Thyroid gland (tissue), 4 donors: Measurements from ENCODE around the gene ST3GAL4.

Source experiments
- CTCF ChIP-seq, 6 experiments: fragments of 200-600 bp in 3 of 6; fragments of 450-650 bp in 3 of 6; sonication (generic) in 3 of 6; IDR thresholded peaks; one replicate each; pipeline ENCODE4 v1.5.1; 2016 to 2019; ENCODE audit warnings: antibody characterized with exemption in 6 of 6, mild to moderate bottlenecking in 2 of 6, inconsistent platforms in 1 of 6, moderate library complexity in 1 of 6
- POLR2A ChIP-seq, 2 donors: fragments of 450-650 bp; IDR thresholded peaks; one replicate each; pipeline ENCODE4 v1.6.1; 2017; ENCODE audit warnings: antibody characterized with exemption in 2 of 2, mild to moderate bottlenecking in 2 of 2, moderate library complexity in 1 of 2

DNA sequence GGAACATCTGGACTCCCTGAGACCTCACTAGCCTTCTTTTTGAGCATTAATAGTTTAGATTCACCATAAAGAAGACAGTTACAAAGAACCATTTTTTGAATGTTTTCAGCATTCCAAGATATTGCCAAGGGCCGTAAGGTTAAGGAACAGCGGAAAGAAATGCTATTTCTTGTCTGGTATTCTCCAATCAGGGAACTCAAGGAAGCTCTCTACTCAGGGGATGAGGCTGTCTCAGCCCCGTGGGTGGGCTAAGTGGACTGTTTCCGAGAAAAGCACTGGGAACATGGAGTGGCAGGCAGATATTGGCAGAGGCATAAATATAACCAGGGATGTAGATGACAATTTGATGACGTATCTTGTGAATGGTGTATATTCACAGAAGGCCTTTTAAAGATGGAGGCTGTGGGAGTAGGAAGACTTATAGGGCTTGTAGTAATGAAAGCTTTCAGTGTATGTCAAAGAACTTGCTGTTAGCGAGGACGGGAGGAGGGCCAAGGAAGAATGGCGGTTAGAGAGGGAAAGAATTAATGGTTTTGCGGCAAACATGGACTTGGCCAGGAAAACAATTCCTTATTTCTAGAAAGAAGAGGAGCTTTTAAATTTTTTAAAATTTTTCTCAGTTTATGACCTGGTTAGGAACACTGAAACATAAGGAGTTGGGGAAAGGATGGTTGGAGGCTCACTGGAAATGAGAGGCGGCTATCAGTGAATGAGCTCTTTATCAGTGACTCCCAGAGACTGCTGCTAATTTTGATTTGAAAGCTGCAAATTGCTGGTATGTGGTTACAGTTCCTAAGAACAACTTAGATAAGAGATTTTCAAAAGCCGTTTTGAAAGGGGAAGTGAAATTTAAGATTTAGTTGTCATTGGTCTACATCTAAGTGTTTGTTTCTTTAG lies 64.6 kb downstream of the ST3GAL4 start:
- TF ChIP-seq CTCF (IDR thresholded peaks at IDR 0.05) (no peak), POLR2A (IDR thresholded peaks at IDR 0.05) (no peak)
